ENCODE results near the gene PABPN1L. TPM values are rescaled to one million over a fixed set of nuclear protein-coding genes. Genes with fewer than 3 reads are reported as not detected.

PABPN1L gene
- total and polyA plus RNA-seq, 2 of the 13 experiments (the other 11 are each of a cell fraction or from before 2014, with no cell fraction given) = not detected

- TF ChIP-seq TBX3 (IDR thresholded peaks at IDR 0.05; ENCODE audit: borderline replicate concordance) = no peak
- TF ChIP-seq CREB1 (IDR thresholded peaks at IDR 0.05) = peak; percentile 46; the same call in 1 of the 2 replicates
- TF ChIP-seq CREB1 (CRISPR knock-in tag; IDR thresholded peaks at IDR 0.05) = no peak
- no peak for TF ChIP-seq ZNF562 (CRISPR knock-in tag; IDR thresholded peaks at IDR 0.05; ENCODE audit: borderline replicate concordance)
- TF ChIP-seq ZNF839 (CRISPR knock-in tag; IDR thresholded peaks at IDR 0.05; ENCODE audit: borderline replicate concordance) = no peak
These were observed 1.9 kb downstream of the PABPN1L start (continued) for GRCh38 chr16:88864521-88864920.

- CTCF ChIA-PET (ENCODE audit: low intra/inter-chr PET ratio, low total read pairs) = no interaction called here
- in situ Hi-C loops (cut with HindIII; ENCODE audit: extremely low pct_ligation_motif_present, low pct_unique_long_range_greater_than_20kb) = no loop called here
- Histone ChIP-seq H3K4me2 (ENCODE audit: low read depth, low read length) (no peak overlapping the region), H3K9ac (ENCODE audit: insufficient read depth, low read depth, low read length) (no peak overlapping the region), H3K27ac (ENCODE audit: extremely low read length, insufficient read depth, low read length) (no peak overlapping the region), H3K27me3 (ENCODE audit: control insufficient read depth in 1 of 2, insufficient read depth in 2 of 2, low read length in 2 of 2) (peaks cover 11 to 42% of the 10 kb centered on the region in 2 experiments; a peak in 4 of 5 replicates), H3K9me3 (ENCODE audit: low read length) (no peaks in the 10 kb centered on the region), H4K20me1 (ENCODE audit: insufficient read depth, low read length) (no peaks in the 10 kb centered on the region), H3K4me1 (ENCODE audit: insufficient read depth, low read length) (no peaks in the 10 kb centered on the region), H3K79me2 (ENCODE audit: insufficient read depth, low read length) (no peaks in the 10 kb centered on the region), H2AFZ (ENCODE audit: low read length) (no peak overlapping the region), H3K36me3 (replicated peaks in 1 of 2; ENCODE audit: control insufficient read depth in 1 of 2, insufficient read depth in 2 of 2, low read length in 2 of 2) (peaks cover 8 to 20% of the 10 kb centered on the region in 2 experiments; a peak in 4 of 5 replicates), H3K4me3 (replicated peaks in 1 of 3; ENCODE audit: insufficient read depth in 1 of 3, low read depth in 2 of 3, low read length in 3 of 3) (no peak overlapping the region)
- no TSS peak for BruUV-seq (replicated peaks)
- no peak for ATAC-seq
- WGBS (ENCODE audit: low lambda C conversion rate) = 88% methylated on average over 6 of the region's 15 CpGs
- no peak for DNase-seq (ENCODE audit: low spot score)
- POLR2A ChIA-PET = no interaction called here
- no peak for TF ChIP-seq SIN3A (IDR thresholded peaks at IDR 0.05; ENCODE audit: borderline replicate concordance, low read depth, low read length)
- no peak for TF ChIP-seq ZNF772 (CRISPR knock-in tag; IDR thresholded peaks at IDR 0.05)
- TF ChIP-seq NRL (CRISPR knock-in tag; IDR thresholded peaks at IDR 0.05; ENCODE audit: borderline replicate concordance) = 0 out of 2 replicates have a peak, but pooled peaks have one; percentile 8
- FAIRE-seq = no peak
- intact Hi-C loops (cut with micrococcal nuclease; ENCODE audit: unreplicated experiment) = no loop called here
These were observed 2.4 kb downstream of the PABPN1L start for GRCh38 chr16:88864099-88864498.

- intact Hi-C loops (cut with micrococcal nuclease; ENCODE audit: unreplicated experiment) (no loop called here), in situ Hi-C loops (cut with HindIII; ENCODE audit: extremely low pct_ligation_motif_present, low pct_unique_long_range_greater_than_20kb) (no loop called here)
- H3K9ac ChIP-seq (ENCODE audit: insufficient read depth, low read depth, low read length) = no peak overlapping the region
- POLR2A ChIA-PET = no interaction called here
- no peaks in the 10 kb centered on the region for H4K20me1 ChIP-seq (ENCODE audit: insufficient read depth, low read length)
- no peak for TF ChIP-seq SMAD3 (CRISPR knock-in tag; IDR thresholded peaks at IDR 0.05)
- TF ChIP-seq MED13 (CRISPR knock-in tag; IDR thresholded peaks at IDR 0.05) = no peak
- TF ChIP-seq BRF2 (CRISPR knock-in tag; IDR thresholded peaks at IDR 0.05) = no peak
- TF ChIP-seq USF2 (IDR thresholded peaks at IDR 0.05; ENCODE audit: low read depth, low read length) = no peak
- TF ChIP-seq USF2 (CRISPR knock-in tag; IDR thresholded peaks at IDR 0.05; ENCODE audit: borderline replicate concordance) = no peak
- no peak for TF ChIP-seq MYC (CRISPR knock-in tag; IDR thresholded peaks at IDR 0.05; ENCODE audit: borderline replicate concordance)
- TF ChIP-seq ZMYM3 (CRISPR knock-in tag; IDR thresholded peaks at IDR 0.05) = no peak
- H3K27ac ChIP-seq (ENCODE audit: extremely low read length, insufficient read depth, low read length) = no peak overlapping the region
- no peaks in the 10 kb centered on the region for H3K9me3 ChIP-seq (ENCODE audit: low read length)
- H2AFZ ChIP-seq (ENCODE audit: low read length) = no peak overlapping the region
- no peak overlapping the region for H3K4me2 ChIP-seq (ENCODE audit: low read depth, low read length)
- 71% methylated on average over 10 of the region's 13 CpGs for WGBS (ENCODE audit: low lambda C conversion rate)
- peaks cover 11 to 27% of the 10 kb centered on the region in 2 experiments for H3K36me3 ChIP-seq (replicated peaks in 1 of 2; ENCODE audit: control insufficient read depth in 1 of 2, insufficient read depth in 2 of 2, low read length in 2 of 2)
- H3K4me1 ChIP-seq (ENCODE audit: insufficient read depth, low read length) = peaks cover 2% of the 10 kb centered on the region
- H3K79me2 ChIP-seq (ENCODE audit: insufficient read depth, low read length) = no peaks in the 10 kb centered on the region
- H3K27me3 ChIP-seq (ENCODE audit: control insufficient read depth in 1 of 2, insufficient read depth in 2 of 2, low read length in 2 of 2) = peaks cover 10 to 35% of the 10 kb centered on the region in 2 experiments; a peak in 4 of 5 replicates
- BruUV-seq (replicated peaks) = no TSS peak
- ATAC-seq (no peak), FAIRE-seq (no peak), DNase-seq (ENCODE audit: low spot score) (no peak)
- CTCF ChIA-PET (ENCODE audit: low intra/inter-chr PET ratio, low total read pairs) = no interaction called here
- H3K4me3 ChIP-seq (replicated peaks in 1 of 3; ENCODE audit: insufficient read depth in 1 of 3, low read depth in 2 of 3, low read length in 3 of 3) = no peak overlapping the region
These were observed 3.0 kb downstream of the PABPN1L start for GRCh38 chr16:88863426-88863825.

Data from HepG2 (cell line).